ENCODE measurements around the gene WDR70.
A peak's percentile ranks its signal among the peaks of the same experiment; 100 is the strongest.
"Not testable (repeated sequence)": the region's sequence is repeated elsewhere in the genome, so short reads cannot be mapped to it uniquely, and the experiment has no call there.

Gene WDR70

DNA sequence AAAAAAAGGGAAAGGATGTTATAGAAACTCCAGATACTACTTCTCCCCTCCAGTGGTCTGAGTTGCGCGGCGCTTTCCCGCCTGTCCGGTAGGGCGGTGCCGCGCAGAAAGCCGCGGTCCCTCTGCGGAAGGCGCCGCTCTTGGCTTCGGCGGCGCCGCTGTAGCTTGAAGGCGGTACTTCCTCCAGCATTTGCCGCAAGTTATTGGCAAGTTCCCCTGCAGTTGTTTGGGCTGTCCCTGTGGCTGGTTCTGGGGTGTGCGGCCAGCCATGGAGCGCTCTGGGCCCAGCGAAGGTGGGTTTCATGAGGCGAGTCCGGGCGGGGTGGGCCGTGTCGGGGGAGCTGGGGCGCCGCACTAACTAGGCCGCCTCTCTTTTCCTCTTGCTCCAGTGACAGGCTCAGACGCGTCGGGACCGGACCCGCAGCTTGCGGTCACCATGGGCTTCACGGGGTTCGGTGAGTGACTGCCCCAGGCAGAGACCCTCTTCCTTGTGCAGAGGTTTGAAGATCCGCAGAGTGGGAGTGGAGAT is at the start of gene WDR70:
WDR70 (plus strand) TSS at position 219 of the 529 bp plus-strand sequence; CDS start at position 269, 50 bp downstream.
- H3K4me3 ChIP-seq (ENCODE audit: low read length) = peak within 1 kb of the TSS; percentile 98

DNA sequence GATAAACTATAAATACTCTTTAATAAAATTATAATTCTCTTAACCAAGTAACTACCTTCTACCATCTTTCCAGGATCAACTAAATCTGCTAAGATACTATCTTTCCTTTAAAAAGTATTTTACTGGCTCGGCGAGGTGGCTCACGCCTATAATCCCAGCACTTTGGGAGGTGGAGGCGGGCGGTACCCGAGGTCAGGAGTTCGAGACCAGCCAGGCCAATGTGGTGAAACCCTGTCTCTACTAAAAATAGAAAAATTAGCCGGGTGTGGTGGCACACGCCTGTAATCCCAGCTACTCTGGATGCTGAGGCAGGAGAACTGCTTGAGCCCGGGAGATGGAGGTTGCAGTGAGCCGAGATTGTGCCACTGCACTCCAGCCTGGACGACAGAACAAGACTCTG is 44.4 kb upstream of the WDR70 start:
- not testable (repeated sequence) for H3K4me3 ChIP-seq (ENCODE audit: low read length)

DNA sequence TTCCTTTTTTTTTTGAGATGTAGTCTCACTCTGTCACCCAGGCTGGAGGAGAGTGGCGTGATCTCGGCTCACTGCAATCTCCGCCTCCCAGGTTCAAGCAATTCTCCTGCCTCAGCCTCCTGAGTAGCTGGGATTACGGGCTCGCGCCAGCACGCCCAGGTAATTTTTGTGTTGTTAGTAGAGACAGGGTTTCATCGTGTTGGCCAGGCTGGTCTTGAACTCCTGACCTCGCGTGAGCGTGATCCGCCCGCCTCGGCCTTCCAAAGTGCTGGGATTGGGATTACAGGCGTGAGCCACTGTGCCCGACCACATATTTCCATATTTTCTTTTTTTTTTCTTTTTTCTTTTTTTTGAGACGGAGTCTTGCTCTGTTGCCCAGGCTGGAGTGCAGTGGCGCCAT is 36.4 kb upstream of the WDR70 start:
- not testable (repeated sequence) for H3K4me3 ChIP-seq (ENCODE audit: low read length)

DNA sequence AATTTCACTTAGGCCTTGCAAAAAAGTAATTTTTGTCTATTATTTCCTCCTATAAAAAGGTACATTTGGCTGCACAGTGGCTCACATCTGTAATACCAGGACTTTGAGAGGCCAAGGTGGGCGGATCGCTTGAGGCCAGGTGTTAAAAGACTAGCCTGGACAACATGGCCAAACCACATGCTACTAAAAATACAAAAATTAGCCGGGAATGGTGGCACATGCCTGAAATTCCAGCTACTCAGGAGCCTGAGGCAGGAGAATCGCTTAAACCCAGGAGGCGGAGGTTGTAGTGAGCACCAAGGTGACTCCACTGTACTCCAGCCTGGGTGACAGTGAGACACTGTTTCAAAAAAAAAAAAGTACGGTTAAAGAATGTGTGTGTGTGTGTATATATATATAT is 24.0 kb upstream of the WDR70 start:
- TF ChIP-seq ZNF274 (IDR thresholded peaks at IDR 0.05; ENCODE audit: low read depth, low read length) = no peak
- H3K4me3 ChIP-seq (ENCODE audit: low read length) = no peak overlapping the region

DNA sequence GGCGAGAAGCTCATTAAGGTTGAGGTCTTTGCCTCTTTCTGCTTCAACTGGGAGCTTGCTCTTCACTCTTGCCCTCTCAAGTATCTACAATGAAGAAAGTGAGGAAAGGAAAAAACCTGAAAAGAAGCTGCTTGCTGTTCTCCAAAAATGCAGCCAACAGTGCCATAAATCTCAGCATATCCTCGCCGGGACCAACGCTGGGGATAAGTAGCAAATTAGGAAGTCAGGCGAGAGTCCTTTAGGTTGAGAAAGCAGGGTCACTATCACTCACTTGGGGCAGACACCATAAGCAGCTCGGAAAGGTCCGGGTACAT is 8.6 kb upstream of the WDR70 start:
- no peak for TF ChIP-seq ZNF274 (IDR thresholded peaks at IDR 0.05; ENCODE audit: low read depth, low read length)
- peak overlapping the region; percentile 98 for H3K4me3 ChIP-seq (ENCODE audit: low read length)

DNA sequence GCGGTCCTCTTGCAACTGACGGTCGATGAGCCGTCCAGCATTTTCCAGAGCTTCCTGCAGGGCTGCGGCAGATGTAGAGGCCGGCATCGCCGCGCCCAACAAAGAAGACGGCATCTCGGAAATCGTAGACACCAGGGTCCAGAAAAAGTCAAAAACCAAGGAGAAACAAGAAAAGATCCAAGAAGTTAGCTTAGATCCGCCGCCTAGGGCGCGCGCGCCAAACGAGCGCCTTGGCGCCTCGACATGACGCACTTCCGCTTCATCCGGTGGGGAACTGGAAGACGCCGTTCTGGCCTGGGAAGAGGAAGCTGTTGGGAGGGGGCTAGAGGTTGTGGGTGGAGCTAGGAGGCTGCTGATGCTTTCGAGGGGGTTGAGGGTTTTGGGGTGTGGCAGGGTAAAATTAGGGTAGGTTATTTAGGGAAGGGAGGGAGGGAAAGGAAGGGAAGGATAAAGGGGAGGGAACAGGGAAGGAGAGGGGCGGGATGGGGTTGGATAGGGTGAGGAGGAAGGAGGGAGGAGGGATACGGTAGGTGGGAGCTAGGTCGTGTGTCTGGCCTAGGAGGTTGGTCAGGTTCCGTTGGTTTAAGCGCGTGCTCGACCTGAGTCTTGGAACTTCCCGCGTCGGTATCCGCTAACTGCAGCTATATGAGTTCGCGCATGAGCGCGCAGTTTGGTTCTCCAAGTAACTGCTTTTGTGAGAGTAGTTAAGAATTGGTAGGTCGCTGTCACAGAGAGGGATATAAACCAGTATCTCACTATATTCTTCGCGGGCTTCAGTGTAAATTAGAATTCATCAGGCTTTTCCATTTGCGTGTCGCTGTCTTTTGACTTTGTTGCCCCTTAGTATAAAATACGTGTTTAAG is 8.0 kb upstream of the WDR70 start, which contains the start of gene NUP155:
NUP155 (minus strand) TSS at position 243 of the 863 bp plus-strand sequence; CDS start at position 114, 129 bp downstream.
- peak within 1 kb of the TSS; percentile 98 for H3K4me3 ChIP-seq (ENCODE audit: low read length)
- no peak for TF ChIP-seq ZNF274 (IDR thresholded peaks at IDR 0.05; ENCODE audit: low read depth, low read length)

DNA sequence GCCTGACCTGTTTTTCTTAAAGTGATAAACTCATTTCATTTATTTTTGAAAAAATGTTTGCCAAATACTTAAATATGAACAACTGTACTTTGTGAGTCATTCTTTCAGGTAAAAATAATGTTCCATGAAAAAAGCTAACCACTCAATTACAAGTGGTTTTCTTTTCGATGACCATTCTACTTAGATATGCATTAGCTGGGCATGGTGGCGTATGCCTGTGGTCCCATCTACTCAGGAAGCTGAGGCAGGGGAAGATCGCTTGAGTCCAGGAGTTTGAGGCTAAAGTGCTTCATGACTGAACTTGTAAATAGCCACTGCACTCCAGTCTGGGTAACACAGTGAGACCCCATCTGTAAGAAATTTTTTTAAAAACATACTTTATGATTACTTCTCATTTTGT is 4.0 kb upstream of the WDR70 start:
- no peak overlapping the region for H3K4me3 ChIP-seq (ENCODE audit: low read length)
- TF ChIP-seq ZNF274 (IDR thresholded peaks at IDR 0.05; ENCODE audit: low read depth, low read length) = no peak

DNA sequence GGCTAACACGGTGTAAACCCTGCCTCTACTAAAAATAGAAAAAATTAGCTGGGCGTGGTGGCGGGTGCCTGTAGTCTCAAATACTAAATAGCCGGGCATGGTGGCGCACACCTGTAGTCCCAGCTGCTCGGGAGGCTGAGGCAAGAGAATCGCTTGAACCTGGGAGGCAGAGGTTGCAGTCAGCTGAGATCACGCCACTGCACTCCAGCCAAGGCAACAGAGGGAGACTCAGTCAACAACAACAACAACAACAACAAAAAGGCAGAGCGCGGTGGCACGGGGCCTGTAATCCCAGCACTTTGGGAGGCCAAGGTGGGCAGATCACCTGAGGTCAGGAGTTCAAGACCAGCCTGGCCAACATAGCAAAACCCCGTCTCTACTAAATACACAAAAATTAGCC is 1.1 kb upstream of the WDR70 start:
- H3K4me3 ChIP-seq (ENCODE audit: low read length) = not testable (repeated sequence)

DNA sequence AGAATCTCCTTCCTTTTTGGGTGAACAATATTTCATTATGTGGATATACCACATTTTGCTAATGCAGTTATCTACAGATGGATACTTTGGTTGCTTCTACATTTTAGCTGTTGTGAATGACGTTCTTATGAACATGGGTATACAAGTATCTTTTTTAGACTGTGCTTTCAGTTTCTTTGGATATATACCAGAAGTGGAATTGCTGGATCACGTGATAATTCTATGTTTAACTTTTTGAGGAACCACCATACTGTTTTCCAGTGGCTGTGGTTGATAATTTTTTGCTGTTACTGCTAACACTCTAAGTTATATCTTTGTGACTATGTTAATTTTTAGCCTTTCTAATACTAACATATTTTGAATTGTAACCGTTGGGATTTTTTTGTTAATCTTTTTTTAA is 12.5 kb downstream of the WDR70 start:
- H3K4me3 ChIP-seq (ENCODE audit: low read length) = no peak overlapping the region
- no peak for TF ChIP-seq ZNF274 (IDR thresholded peaks at IDR 0.05; ENCODE audit: low read depth, low read length)

DNA sequence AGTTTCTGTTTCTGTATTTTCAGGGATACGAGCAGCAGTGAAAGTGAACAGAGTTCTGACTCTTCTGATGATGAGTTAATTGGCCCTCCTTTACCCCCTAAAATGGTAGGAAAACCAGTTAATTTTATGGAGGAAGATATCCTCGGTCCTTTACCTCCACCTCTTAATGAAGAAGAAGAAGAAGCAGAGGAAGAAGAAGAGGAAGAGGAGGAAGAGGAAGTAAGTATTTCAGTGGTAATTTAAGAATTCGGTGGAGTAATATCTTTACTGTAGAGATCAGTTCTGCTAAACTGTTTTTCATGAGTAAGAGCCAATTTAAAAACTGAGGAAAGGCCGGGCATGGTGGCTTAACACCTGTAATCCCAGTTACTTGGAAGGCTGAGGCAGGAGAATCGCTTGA is 17.2 kb downstream of the WDR70 start:
- TF ChIP-seq ZNF274 (IDR thresholded peaks at IDR 0.05; ENCODE audit: low read depth, low read length) = no peak
- no peak overlapping the region for H3K4me3 ChIP-seq (ENCODE audit: low read length)

DNA sequence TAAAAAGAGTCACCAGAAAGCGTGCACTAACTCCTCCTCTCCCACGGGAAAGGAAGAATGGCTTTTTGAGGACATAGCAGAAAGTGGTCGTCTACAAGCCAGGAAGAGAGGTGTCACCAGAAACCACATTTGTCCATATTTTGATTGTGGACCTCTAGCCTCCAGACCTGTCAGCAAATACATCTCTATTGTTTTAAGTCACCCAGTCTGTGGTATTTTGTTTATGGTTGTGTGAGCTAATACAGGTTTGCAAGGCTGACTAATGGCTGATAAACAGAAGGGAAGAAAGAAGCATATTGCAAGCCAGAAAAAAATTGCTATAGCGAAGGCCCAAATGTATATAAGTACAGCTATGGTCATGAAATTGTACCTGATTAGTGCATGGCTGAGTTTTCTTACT is 21.4 kb downstream of the WDR70 start:
- no peak overlapping the region for H3K4me3 ChIP-seq (ENCODE audit: low read length)
- TF ChIP-seq ZNF274 (IDR thresholded peaks at IDR 0.05; ENCODE audit: low read depth, low read length) = no peak

DNA sequence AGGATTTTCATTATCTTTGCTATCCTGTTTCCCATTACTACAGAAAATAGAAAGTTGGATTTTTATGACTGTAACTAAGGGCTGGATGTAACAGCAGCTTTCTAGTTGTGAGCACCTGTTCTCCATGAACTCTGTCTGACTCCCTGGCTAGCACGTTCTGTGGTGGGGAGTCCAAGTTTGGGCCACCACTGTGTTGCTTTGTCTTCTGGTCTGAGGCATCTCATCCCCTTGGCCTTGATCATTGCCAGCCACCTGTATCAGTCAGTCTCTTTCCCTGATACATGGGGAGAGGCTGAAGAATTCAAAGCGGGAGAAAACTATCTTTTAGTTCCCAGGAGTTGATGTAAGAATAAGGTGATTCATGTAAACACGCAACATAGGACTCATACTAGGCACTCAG is 33.4 kb downstream of the WDR70 start:
- no peak for TF ChIP-seq ZNF274 (IDR thresholded peaks at IDR 0.05; ENCODE audit: low read depth, low read length)
- H3K4me3 ChIP-seq (ENCODE audit: low read length) = no peak overlapping the region

DNA sequence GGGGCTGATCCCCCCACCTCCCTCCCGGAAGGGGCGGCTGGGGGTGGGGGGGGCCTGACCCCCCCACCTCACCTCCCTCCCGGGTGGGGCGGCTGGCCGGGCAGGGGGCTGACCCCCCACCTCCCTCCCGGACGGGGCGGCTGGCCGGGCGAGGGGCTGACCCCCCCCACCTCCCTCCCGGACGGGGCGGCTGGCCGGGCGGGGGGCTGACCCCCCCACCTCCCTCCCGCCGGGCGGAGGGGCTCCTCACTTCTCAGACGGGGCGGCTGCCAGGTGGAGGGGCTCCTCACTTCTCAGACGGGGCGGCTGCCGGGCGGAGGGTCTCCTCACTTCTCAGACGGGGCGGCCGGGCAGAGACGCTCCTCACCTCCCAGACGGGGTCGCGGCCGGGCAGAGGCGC is 36.3 kb downstream of the WDR70 start:
- not testable (repeated sequence) for H3K4me3 ChIP-seq (ENCODE audit: low read length)

DNA sequence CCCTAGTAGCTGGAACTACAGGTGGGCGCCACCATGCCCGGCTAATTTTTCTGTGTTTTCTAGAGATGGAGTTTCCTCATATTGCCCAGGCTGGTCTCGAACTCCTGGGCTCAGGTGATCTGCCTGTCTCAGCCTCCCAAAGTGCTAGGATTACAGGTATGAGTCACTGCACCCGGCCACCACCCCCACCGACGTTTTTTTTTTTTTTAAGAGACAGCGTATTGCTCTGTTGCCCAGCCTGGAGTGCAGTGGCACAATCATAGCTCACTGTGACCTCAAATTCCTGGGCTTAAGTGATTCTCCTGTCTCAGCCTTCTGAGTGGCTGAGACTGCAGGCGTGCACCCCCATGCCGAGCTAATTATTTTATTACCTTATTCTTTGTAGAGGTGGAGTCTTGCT is 38.2 kb downstream of the WDR70 start:
- TF ChIP-seq ZNF274 (IDR thresholded peaks at IDR 0.05; ENCODE audit: low read depth, low read length) = no peak
- H3K4me3 ChIP-seq (ENCODE audit: low read length) = no peak overlapping the region

DNA sequence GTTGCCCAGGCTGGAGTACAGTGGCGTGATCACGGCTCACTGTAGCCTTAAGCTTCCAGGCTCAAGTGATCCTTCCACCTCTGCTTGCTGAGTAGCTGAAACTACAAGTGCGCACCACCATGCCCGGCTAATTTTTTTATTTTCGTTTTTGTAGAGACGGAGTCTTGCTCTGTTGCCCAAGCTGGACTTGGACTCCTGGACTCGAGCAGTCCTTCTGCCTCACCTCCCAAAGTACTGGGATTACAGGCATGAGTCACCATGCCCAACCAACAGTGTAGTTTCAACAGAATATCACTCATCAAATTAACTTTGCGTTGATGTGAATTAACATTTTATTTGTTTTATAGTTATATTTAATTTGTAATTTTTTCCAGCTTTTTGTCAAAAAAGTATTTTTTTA is 45.3 kb downstream of the WDR70 start:
- no peak overlapping the region for H3K4me3 ChIP-seq (ENCODE audit: low read length)
- no peak for TF ChIP-seq ZNF274 (IDR thresholded peaks at IDR 0.05; ENCODE audit: low read depth, low read length)

DNA sequence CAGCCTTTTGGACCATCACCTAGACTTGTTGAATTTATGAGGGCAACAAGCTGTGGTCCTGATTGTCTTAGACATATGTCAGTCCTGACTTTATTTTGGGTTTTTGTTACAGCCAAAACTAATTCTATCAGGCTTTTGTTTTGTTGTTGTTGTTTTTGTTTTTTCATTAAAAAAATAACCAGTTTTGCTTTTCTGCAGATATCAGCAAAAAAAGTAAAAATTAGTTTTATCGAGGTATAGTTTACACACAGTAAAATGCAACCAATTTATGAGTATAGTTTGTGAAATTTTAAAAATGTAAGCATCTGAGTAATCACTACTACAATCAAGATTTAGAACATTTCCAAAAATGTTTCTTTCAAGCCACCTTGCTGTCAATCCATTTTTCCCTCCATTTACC is 48.9 kb downstream of the WDR70 start:
- no peak overlapping the region for H3K4me3 ChIP-seq (ENCODE audit: low read length)
- no peak for TF ChIP-seq ZNF274 (IDR thresholded peaks at IDR 0.05; ENCODE audit: low read depth, low read length)
